Esophagus muscularis mucosa (tissue), 4 donors: ENCODE data around the gene TRAFD1.
"Not testable (repeated sequence)": the region's sequence is repeated elsewhere in the genome, so short reads cannot be mapped to it uniquely, and the experiment has no call there.

Experiments
- EP300 ChIP-seq: sonication (generic); formaldehyde crosslinking; IDR thresholded peaks from one replicate; pipeline ENCODE4 v1.6.1; 2017; ENCODE audit warnings: antibody characterized with exemption
- POLR2A ChIP-seq: fragments of 450-650 bp; IDR thresholded peaks from one replicate; pipeline ENCODE4 v1.6.1; 2017; ENCODE audit warnings: antibody characterized with exemption, moderate library complexity, mild to moderate bottlenecking, low read depth
- POLR2AphosphoS5 ChIP-seq, 2 donors: sonication (generic); formaldehyde crosslinking; IDR thresholded peaks; one replicate each; pipeline ENCODE4 v1.6.1; 2017; ENCODE audit warnings: antibody characterized with exemption in 2 of 2
- TF ChIP-seq, protein P1 (sequence below), 3 experiments: fragments of 200-600 bp in 2 of 3; fragments of 450-650 bp in 1 of 3; sonication (generic) in 2 of 3; IDR thresholded peaks; one replicate each; pipeline ENCODE4 v1.5.1; 2017 to 2019; ENCODE audit warnings: antibody characterized with exemption in 3 of 3, mild to moderate bottlenecking in 2 of 3, moderate library complexity in 1 of 3

DNA sequence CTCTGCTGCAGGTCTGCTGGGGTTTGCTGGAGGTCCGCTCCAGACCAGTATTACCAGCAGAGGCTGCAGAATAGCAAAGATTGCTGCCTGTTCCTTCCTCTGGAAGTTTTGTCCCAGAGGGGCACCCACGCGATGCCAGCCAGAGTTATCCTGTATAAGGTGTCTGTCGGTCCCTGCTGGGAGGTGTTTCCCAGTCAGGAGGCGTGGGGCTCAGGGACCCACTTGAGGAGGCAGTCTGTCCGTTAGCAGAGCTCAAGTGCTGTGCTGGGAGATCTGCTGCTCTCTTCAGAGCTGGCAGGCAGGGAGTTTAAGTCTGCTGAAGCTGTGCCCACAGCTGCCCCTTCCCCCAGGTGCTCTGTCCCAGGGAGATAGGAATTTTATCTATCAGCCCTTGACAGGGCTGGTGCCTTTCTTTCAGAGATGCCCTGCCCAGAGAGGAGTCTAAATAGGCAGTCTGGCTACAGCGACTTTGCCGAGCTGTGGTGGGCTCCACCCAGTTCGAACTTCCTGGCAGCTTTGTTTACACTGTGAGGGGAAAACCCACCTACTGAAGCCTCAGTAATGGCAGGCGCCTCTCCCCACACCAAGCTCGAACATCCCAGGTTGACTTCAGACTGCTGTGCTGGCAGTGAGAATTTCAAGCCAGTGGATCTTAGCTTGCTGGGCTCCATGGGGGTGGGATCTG lies 33.2 kb downstream of the TRAFD1 start:
- not testable (repeated sequence) for TF ChIP-seq EP300; POLR2A; POLR2AphosphoS5 (IDR thresholded peaks at IDR 0.05)
- TF ChIP-seq, protein P1, sequence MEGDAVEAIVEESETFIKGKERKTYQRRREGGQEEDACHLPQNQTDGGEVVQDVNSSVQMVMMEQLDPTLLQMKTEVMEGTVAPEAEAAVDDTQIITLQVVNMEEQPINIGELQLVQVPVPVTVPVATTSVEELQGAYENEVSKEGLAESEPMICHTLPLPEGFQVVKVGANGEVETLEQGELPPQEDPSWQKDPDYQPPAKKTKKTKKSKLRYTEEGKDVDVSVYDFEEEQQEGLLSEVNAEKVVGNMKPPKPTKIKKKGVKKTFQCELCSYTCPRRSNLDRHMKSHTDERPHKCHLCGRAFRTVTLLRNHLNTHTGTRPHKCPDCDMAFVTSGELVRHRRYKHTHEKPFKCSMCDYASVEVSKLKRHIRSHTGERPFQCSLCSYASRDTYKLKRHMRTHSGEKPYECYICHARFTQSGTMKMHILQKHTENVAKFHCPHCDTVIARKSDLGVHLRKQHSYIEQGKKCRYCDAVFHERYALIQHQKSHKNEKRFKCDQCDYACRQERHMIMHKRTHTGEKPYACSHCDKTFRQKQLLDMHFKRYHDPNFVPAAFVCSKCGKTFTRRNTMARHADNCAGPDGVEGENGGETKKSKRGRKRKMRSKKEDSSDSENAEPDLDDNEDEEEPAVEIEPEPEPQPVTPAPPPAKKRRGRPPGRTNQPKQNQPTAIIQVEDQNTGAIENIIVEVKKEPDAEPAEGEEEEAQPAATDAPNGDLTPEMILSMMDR (IDR thresholded peaks at IDR 0.05): not testable (repeated sequence)
